NCI-H1930 (cell line): ENCODE measurements around the gene TMEM184A.
A peak's percentile ranks its signal among the peaks of the same experiment; 100 is the strongest.

Source experiments
- DNase-seq, 2 experiments: peaks; one replicate each; lab custom pipeline; 2025; lab: John Stamatoyannopoulos, UW

Gene TMEM184A

GRCh38 chr7:1555813-1556543, at the start of gene TMEM184A:
TMEM184A (minus strand) TSS chr7:1556205; CDS start chr7:1555484, 721 bp downstream.
- peak; percentile 73 to 86 for DNase-seq

GRCh38 chr7:1604383-1604782, 48.4 kb upstream of the TMEM184A start:
- DNase-seq = no peak

- no peak for DNase-seq
Measured at GRCh38 chr7:1603346-1604225, 47.6 kb upstream of the TMEM184A start.

DNA sequence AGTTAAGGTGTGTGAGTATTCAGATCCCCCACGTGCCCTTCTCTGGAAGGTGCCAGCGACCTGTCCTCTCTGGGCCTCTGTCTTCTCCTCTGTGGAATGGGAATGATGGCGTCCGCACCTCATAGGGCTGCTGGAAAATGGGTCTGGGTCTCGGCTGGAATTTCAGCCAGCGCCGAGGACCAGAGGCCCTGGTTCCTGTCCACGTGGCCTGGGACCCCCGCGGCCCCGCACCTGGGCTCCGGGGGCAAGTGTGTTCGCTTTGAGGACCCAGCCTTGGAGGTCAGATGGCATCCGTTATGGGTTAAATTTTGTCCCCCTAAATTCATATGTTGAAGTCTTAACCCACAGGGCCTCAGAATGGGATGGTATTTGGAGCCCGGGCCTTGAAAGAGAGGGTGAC, 46.4 kb upstream of the TMEM184A start:
- no peak for DNase-seq

- DNase-seq = no peak
Measured at GRCh38 chr7:1601956-1602355, 46.0 kb upstream of the TMEM184A start.

- no peak for DNase-seq
Measured at GRCh38 chr7:1599640-1600395, 43.8 kb upstream of the TMEM184A start.

DNA sequence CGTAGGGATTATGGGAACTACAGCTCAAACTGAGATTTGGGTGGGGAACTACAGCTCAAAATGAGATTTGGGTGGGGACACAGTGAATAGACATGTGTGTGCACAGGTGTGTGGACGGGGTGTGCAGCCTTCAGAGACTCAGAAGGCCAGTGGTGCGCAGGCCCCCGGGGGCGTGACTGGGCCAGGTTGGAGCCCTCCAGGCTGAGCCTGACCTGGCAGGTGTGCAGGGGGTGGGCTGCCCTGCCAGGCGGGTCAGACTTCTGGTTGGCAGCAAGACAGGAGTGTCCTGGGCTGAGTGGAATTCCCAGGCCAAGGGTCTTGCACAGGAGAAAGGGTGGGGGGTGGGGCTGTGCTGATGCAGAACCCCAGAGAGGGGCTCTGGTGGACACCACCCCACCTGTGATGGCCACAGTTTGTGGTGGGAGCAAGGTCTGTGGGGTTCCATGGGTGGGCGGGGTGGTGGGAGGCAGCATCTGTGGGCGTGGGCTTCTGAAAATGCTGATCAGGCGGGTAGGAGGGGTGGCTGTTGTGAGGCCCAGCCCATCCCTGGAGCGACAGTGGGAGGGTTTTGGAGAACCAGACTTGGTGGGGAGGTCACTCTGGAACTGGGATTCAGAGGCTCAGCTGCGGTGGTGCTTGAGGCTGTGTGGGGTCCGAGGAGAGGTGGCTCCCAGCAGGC, 43.1 kb upstream of the TMEM184A start:
- no peak for DNase-seq

GRCh38 chr7:1598286-1598685, 42.3 kb upstream of the TMEM184A start:
- no peak for DNase-seq

GRCh38 chr7:1597791-1598190, 41.8 kb upstream of the TMEM184A start:
- no peak for DNase-seq

GRCh38 chr7:1597066-1597760, 41.2 kb upstream of the TMEM184A start:
- DNase-seq = no peak

GRCh38 chr7:1596181-1597043, 40.4 kb upstream of the TMEM184A start:
- no peak for DNase-seq

DNA sequence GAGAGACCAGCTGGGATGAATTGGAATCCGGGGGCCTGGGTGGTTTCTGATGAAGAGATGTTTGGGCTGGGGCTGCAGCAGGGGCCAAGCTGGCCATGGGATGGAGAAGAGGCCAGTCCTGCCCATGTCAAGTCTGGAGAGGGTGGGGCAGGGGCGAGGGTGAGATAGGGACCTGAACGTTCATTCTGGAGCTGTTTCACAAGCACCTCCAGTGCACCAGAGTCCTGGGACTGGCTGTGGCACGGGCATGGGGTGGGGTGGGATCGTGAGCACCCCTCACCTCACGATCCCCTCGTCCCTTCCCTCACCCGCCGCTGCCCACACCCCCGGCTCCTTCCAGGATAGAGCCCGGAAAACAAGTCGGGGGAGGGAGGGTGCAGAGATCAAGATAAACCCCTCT, 39.6 kb upstream of the TMEM184A start:
- no peak for DNase-seq

- DNase-seq = no peak
Measured at GRCh38 chr7:1595027-1595426, 39.0 kb upstream of the TMEM184A start.

DNA sequence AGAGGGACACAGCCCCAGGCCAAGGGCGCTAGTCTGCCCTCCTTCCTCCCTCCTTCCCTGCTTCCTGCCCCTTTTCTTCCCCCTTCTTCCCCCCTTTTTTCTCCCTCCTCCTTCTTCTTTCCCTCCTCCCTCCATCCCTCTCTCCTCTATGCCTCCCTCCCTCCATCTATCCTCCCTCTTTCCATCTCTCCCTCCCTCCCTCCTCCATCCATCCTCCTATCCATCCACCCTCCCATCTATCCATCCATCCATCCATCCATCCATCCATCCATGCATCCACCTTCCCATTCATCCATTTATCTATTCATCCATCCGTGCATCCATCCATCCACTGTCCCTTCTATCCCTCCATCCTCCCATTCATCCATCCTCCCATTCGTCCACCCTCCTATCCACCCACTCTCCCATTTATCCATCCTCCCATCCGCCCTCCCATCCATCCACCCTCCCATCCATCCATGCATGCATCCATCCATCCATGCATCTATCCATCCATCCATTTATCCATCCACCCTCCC, 38.0 kb upstream of the TMEM184A start:
- DNase-seq = no peak

- DNase-seq = peak in 1 of 2 experiments; percentile 10
Measured at GRCh38 chr7:1593091-1593866, 37.3 kb upstream of the TMEM184A start.

DNA sequence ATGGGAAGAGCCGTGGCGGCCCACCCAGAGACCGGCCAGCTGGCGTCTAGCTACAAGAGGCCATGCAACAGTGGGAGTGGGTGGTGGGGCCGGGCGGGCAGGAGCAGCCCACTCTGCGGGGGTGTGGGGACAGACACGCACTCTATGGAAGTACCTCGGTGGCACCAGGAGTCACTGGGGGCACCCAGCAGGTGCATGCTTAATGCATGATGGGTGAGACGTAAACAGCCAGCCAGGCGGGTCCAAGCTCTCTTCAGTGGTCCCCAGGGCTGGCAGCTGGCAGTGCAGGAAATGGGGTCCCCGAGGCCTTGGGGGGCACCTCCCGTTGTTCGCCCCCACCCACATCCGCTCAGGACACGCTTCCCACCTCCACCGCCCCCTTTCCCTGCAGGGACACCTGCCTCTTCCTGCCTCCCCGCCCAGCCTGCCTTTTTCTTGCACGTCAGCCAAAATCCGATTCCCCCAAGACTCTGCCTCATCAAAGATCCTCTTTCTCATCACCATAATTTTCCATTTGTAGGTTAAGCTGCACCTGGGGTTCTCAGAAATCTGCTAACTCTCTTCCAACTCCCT, 36.4 kb upstream of the TMEM184A start:
- no peak for DNase-seq

DNA sequence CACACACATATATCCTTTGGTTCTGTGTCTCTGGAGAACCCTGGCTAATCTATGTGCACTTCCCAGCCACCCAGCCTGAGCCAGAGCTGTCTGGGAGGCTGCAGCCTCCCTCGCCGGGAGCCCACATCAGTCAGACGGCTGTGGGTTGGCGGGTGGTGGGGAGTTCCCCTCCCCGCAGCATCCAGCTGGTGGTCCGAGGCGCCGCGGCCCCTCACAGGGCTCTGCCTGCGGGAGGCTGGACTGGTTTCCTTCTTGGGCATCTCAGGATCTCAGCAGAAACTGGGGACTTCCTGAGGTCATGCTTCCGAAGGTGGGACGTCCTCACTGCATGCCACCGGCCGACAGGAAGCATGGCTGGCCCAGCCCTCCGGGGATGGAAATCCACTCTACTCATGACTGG, 35.9 kb upstream of the TMEM184A start:
- DNase-seq = no peak

- no peak for DNase-seq
Measured at GRCh38 chr7:1591396-1591795, 35.4 kb upstream of the TMEM184A start.

DNA sequence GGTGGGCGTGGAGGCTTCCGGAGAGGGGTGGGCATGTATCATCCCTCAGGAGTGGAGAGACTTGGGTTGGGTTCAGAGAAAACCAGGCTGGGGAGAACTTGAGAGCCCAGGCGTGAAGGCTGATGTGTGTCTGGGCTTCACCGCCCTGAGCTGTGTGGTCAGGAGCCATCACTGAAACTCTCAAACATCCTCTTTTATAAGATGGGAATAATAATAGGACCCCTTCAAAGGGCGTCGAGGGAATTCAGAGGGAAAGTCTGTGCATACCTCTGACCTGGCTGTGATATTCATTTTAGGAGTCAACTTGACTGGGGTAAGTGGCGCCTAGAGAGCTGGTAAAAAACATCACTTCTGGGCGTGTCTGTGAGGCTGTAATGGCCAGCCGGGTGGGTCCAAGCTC, 34.9 kb upstream of the TMEM184A start:
- no peak for DNase-seq
